SH-SY5Y (cell line): ENCODE data around the gene MTA2.

Experiments used
- GATA2 ChIP-seq: IDR thresholded peaks from 2 replicates; pipeline ENCODE4 v1.6.1; 2011; ENCODE audit warnings: mild to moderate bottlenecking, low read depth, low read length
- GATA3 ChIP-seq: IDR thresholded peaks from 2 replicates; pipeline ENCODE4 v1.6.1; 2011; ENCODE audit warnings: low read depth, mild to moderate bottlenecking, low read length, moderate library complexity

DNA sequence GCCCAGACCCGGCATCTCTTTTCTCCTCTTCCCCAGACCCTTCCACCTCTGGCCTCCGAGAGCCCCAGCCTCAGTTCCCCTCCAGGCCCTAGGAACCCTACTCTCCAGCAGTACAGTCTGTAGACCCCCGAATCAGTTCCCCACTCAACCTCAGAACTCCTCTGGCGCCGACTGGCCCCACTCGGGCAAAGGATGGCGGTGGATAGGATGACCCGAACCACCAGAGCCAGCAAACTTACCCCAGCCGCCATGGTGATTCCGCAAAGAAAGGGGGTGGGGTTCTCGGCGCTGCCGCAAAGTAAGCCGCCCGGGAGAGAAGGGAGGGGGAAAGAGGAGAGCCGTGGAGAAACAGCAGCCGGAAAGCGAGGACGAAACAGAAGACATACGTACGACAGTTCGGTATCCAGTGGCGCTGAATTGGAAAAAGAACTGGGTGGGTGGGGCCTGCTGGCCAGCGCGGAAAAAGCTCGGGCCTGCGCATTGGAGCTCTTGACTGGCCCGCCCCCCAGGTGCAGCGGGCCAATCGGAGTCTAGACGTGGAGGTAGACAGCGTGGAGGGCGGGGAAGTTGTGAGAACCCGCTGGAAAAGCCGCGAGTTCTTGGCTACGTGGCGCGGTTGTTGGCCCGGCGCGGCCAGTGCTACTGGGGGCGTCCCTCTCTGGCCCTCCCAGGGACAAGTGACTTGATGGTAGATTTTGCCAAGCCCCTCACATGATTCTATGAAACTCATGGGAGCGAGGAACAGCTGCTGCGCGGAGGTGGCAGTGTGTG lies 27.9 kb downstream of the MTA2 start, which contains the start of gene EEF1G:
- TF ChIP-seq GATA2 (no peak), GATA3 (no peak)
